Endothelial cell of umbilical vein (primary cell): Measurements from ENCODE around the gene ACADVL. TPM values are rescaled to one million over a fixed set of nuclear protein-coding genes. Genes with fewer than 3 reads are reported as not detected.

Source experiments
- BruUV-seq: library from RNA; stranded (reverse); fragments of 400-500 nt; replicated peaks from 2 replicates; lab custom pipeline; 2021; lab: Mats Ljungman, UMichigan
- CTCF ChIA-PET: fragments of 300-600, 350-600 bp; sonication (Branson Sonifier 250); formaldehyde crosslinking; loops from one replicate; lab custom pipeline; 2021; ENCODE audit warnings: antibody characterized with exemption, inconsistent platforms; lab: Charles Lee
- POLR2A ChIA-PET: fragments of 300-600, 350-600 bp; sonication (Branson Sonifier 250); formaldehyde crosslinking; loops from one replicate; lab custom pipeline; 2021; ENCODE audit warnings: antibody characterized with exemption, inconsistent platforms; lab: Charles Lee
- DNase-seq: peaks from one replicate; pipeline ENCODE4 v3.0.0-alpha.2; 2011; ENCODE audit warnings: low read depth, low spot score
- FAIRE-seq: peaks from 2 replicates; lab custom pipeline; 2011; peaks lifted over from hg19 to GRCh38; lab: Jason Lieb, UNC
- H2AFZ ChIP-seq: 2 replicates; pipeline ENCODE4 v1.6.0; 2012; ENCODE audit warnings: low read depth, low read length, control low read depth, inconsistent platforms
- H3K27ac ChIP-seq: 2 replicates; pipeline ENCODE4 v1.5.1; 2011; ENCODE audit warnings: low read depth, mild to moderate bottlenecking, control low read depth, low read length, moderate library complexity; ENCODE audit not compliant: insufficient read depth
- H3K27me3 ChIP-seq, 2 experiments: 2 replicates each; pipeline versions ENCODE4 v1.6.0 to v1.6.1; 2011; ENCODE audit warnings: low read length in 2 of 2, mixed read lengths in 1 of 2; ENCODE audit not compliant: control insufficient read depth in 2 of 2, insufficient read depth in 2 of 2
- H3K36me3 ChIP-seq, 2 experiments: 2 replicates in 1 of 2; 3 replicates in 1 of 2; pipeline ENCODE4 v1.5.1; 2011; ENCODE audit warnings: low read length in 2 of 2, mild to moderate bottlenecking in 1 of 2, moderate library complexity in 1 of 2; ENCODE audit not compliant: control insufficient read depth in 2 of 2, insufficient read depth in 2 of 2; ENCODE audit errors: extremely low read depth in 1 of 2
- H3K4me1 ChIP-seq: 3 replicates; pipeline ENCODE4 v1.5.1; 2011; ENCODE audit warnings: mild to moderate bottlenecking, low read length; ENCODE audit not compliant: control insufficient read depth, insufficient read depth; ENCODE audit errors: extremely low read depth
- H3K4me2 ChIP-seq: 2 replicates; pipeline ENCODE4 v1.6.1; 2011; ENCODE audit warnings: low read length, control low read depth, mixed read lengths; ENCODE audit not compliant: insufficient read depth
- H3K4me3 ChIP-seq, 3 experiments: fragments of 200-600 bp in 1 of 3; sonication (generic), shearing (Covaris generic) in 1 of 3; replicated peaks in 1 of 3; 2 replicates each; pipeline ENCODE4 v1.5.1; 2011 to 2016; ENCODE audit warnings: control low read depth in 3 of 3, low read length in 3 of 3, mild to moderate bottlenecking in 2 of 3, inconsistent platforms in 1 of 3, low read depth in 1 of 3, moderate library complexity in 1 of 3; ENCODE audit not compliant: insufficient read depth in 1 of 3
- H3K79me2 ChIP-seq: 2 replicates; pipeline ENCODE4 v1.6.0; 2012; ENCODE audit warnings: low read length, inconsistent platforms; ENCODE audit not compliant: control insufficient read depth, insufficient read depth
- H3K9ac ChIP-seq: replicated peaks from 2 replicates; pipeline ENCODE3; 2011; ENCODE audit warnings: low read length, control low read depth; ENCODE audit not compliant: insufficient read depth; ENCODE audit errors: extremely low read depth
- H3K9me1 ChIP-seq: replicated peaks from 3 replicates; pipeline ENCODE4 v1.6.0; 2011; ENCODE audit warnings: mild to moderate bottlenecking, low read length; ENCODE audit not compliant: control insufficient read depth, insufficient read depth; ENCODE audit errors: extremely low read depth
- H3K9me3 ChIP-seq: replicated peaks from 2 replicates; pipeline ENCODE4 v1.5.1; 2012; ENCODE audit warnings: low read length, inconsistent platforms; ENCODE audit not compliant: control insufficient read depth, insufficient read depth
- H4K20me1 ChIP-seq: replicated peaks from 2 replicates; pipeline ENCODE3; 2011; ENCODE audit warnings: mild to moderate bottlenecking, low read length; ENCODE audit not compliant: control insufficient read depth, insufficient read depth; ENCODE audit errors: extremely low read depth
- EZH2 ChIP-seq: IDR thresholded peaks from 2 replicates; pipeline ENCODE4 v1.6.1; 2012; ENCODE audit warnings: borderline replicate concordance, low read depth, mild to moderate bottlenecking, moderate library complexity, low read length, inconsistent platforms; ENCODE audit not compliant: severe bottlenecking
- FOS ChIP-seq: IDR thresholded peaks from 2 replicates; pipeline ENCODE4 v1.6.1; 2011; ENCODE audit warnings: mild to moderate bottlenecking, low read length, moderate library complexity, borderline replicate concordance; ENCODE audit not compliant: insufficient read depth
- GATA2 ChIP-seq: IDR thresholded peaks from 2 replicates; pipeline ENCODE4 v1.7.0; 2011; ENCODE audit warnings: low read depth, mild to moderate bottlenecking, moderate library complexity, mixed read lengths, low read length; ENCODE audit not compliant: insufficient read length, insufficient read depth
- MYC ChIP-seq: IDR thresholded peaks from one replicate; pipeline ENCODE4 v1.6.1; 2011; ENCODE audit warnings: mild to moderate bottlenecking, low read depth, low read length
- POLR2A ChIP-seq: IDR thresholded peaks from 2 replicates; pipeline ENCODE4 v1.6.1; 2012; ENCODE audit warnings: low read depth, mild to moderate bottlenecking, control low read depth, low read length
- dilution Hi-C: fragments of 300-500 bp; cut with MboI; formaldehyde crosslinking; loops from one replicate; pipeline ENCODE4 v1.15.0; 2019; ENCODE audit warnings: low sequenced_read_pairs; ENCODE audit not compliant: extremely low pct_ligation_motif_present
- intact Hi-C: fragments of 100-400 bp; cut with micrococcal nuclease; formaldehyde crosslinking; loops from one replicate; pipeline ENCODE4 v1.10.0; 2022
- polyA plus RNA-seq, 4 experiments: library from polyadenylated mRNA; depleted of rRNA in 3 of 4; stranded (reverse) in 3 of 4; unstranded in 1 of 4; fragments of >200 nt; gene quantifications; 2 replicates each; pipeline versions ENCODE4 v1.2.1 to v1.2.3, GENCODE V29; 2011 to 2012; ENCODE audit warnings: missing spikeins in 1 of 4
- total RNA-seq: library from RNA; stranded (reverse); gene quantifications from 2 replicates; pipeline ENCODE4 v1.2.3, GENCODE V29; 2021
- TF ChIP-seq, protein P1 (sequence below), 2 donors: IDR thresholded peaks; 1 replicate in 1 of 2; 2 replicates in 1 of 2; pipeline ENCODE4 v1.5.1; 2011; ENCODE audit warnings: low read length in 2 of 2, mild to moderate bottlenecking in 2 of 2, moderate library complexity in 2 of 2, control low read depth in 1 of 2, inconsistent platforms in 1 of 2, low read depth in 1 of 2; ENCODE audit not compliant: insufficient read depth in 1 of 2; ENCODE audit errors: extremely low read depth in 1 of 2

Gene ACADVL
- total and polyA plus RNA-seq, 2 donors (not counting 3 experiments of a cell fraction or from before 2014, with no cell fraction given) = 308 to 376 TPM

DNA sequence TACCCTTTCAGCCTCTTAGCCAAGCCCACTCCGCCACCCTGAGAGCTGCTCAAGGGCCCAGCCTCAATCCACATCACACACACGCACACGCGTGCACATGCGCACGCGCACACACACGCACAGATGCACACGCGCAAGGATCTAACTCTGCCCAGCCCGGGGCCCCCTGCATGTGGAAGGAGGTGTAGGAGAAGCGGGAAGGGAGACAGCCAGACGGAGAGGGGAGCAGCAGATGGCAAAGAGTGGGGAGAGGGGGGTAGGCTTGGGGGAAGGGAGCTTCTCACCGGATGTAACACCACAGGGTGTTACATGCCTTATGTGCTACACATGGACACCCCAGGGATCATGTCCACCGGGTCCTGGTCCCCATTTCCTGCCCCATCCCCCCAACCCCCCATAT lies 15.4 kb upstream of the ACADVL start:
- intact Hi-C loops = no loop called here

More for the DNA sequence above, 15.4 kb upstream of the ACADVL start:
- peaks cover 6% of the 10 kb centered on the region for H3K4me1 ChIP-seq
- H3K4me2 ChIP-seq = peak overlapping the region; percentile 51
- H3K27me3 ChIP-seq = no peaks in the 10 kb centered on the region
- no peak overlapping the region for H3K9ac ChIP-seq
- no TSS peak for BruUV-seq
- no peak overlapping the region for H2AFZ ChIP-seq
- H3K4me3 ChIP-seq = no peak overlapping the region
- no peaks in the 10 kb centered on the region for H4K20me1 ChIP-seq
- no peaks in the 10 kb centered on the region for H3K9me3 ChIP-seq
- FAIRE-seq (no peak), DNase-seq (no peak)
- ChIA-PET POLR2A (no interaction called here), CTCF (no interaction called here)
- no peaks in the 10 kb centered on the region for H3K79me2 ChIP-seq
- H3K9me1 ChIP-seq = no peaks in the 10 kb centered on the region
- no peak overlapping the region for H3K27ac ChIP-seq
- dilution Hi-C loops = no loop called here
- H3K36me3 ChIP-seq = peaks cover 3 to 18% of the 10 kb centered on the region in 2 experiments
- no peak for TF ChIP-seq POLR2A
- no peak for TF ChIP-seq GATA2
- TF ChIP-seq MYC = no peak
- no peak for TF ChIP-seq FOS
- no peak for TF ChIP-seq EZH2
- TF ChIP-seq, protein P1, sequence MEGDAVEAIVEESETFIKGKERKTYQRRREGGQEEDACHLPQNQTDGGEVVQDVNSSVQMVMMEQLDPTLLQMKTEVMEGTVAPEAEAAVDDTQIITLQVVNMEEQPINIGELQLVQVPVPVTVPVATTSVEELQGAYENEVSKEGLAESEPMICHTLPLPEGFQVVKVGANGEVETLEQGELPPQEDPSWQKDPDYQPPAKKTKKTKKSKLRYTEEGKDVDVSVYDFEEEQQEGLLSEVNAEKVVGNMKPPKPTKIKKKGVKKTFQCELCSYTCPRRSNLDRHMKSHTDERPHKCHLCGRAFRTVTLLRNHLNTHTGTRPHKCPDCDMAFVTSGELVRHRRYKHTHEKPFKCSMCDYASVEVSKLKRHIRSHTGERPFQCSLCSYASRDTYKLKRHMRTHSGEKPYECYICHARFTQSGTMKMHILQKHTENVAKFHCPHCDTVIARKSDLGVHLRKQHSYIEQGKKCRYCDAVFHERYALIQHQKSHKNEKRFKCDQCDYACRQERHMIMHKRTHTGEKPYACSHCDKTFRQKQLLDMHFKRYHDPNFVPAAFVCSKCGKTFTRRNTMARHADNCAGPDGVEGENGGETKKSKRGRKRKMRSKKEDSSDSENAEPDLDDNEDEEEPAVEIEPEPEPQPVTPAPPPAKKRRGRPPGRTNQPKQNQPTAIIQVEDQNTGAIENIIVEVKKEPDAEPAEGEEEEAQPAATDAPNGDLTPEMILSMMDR (IDR thresholded peaks at IDR 0.05; ENCODE audit: extremely low read depth in 1 of 2, insufficient read depth in 1 of 2, low read depth in 1 of 2, low read length in 2 of 2) = no peak
